HepG2 (cell line): ENCODE results near the gene GPR22. TPM values are rescaled to one million over a fixed set of nuclear protein-coding genes. Genes with fewer than 3 reads are reported as not detected.

ENCODE experiments used
- ATAC-seq: fragments of 200-7000 bp; cut with Tn5 transposase; 3 replicates; pipeline ENCODE4 v1.9.1; 2020; ENCODE audit warnings: mild to moderate bottlenecking, moderate library complexity
- BruUV-seq: library from RNA; stranded (reverse); fragments of 400-500 nt; replicated peaks from 2 replicates; lab custom pipeline; 2021; lab: Mats Ljungman, UMichigan
- CTCF ChIA-PET: fragments of 300-600 bp; formaldehyde crosslinking; extraction: SDS; loops from one replicate; lab custom pipeline; 2021; ENCODE audit warnings: low total read pairs, inconsistent platforms, low intra/inter-chr PET ratio; lab: Yijun Ruan, JAX
- POLR2A ChIA-PET: fragments of 350-600 bp; sonication (Branson Sonifier 250); formaldehyde crosslinking; loops from one replicate; lab custom pipeline; 2020; ENCODE audit warnings: antibody characterized with exemption, inconsistent platforms; lab: Yijun Ruan, JAX
- DNase-seq: peaks from one replicate; pipeline ENCODE4 v3.0.0-alpha.2; 2015; ENCODE audit warnings: low spot score
- FAIRE-seq: peaks from 3 replicates; lab custom pipeline; 2011; peaks lifted over from hg19 to GRCh38; lab: Jason Lieb, UNC
- H2AFZ ChIP-seq: one replicate; pipeline ENCODE4 v1.6.1; 2011; ENCODE audit warnings: low read length, inconsistent platforms
- H3K27ac ChIP-seq: fragments of 300-600 bp; 3 replicates; pipeline ENCODE4 v1.8.0; 2011; ENCODE audit warnings: mixed run types, mild to moderate bottlenecking, mixed read lengths, low read length, inconsistent platforms; ENCODE audit not compliant: insufficient read depth; ENCODE audit errors: extremely low read length
- H3K27me3 ChIP-seq, 2 experiments: fragments of 200-600 bp in 1 of 2; 2 replicates in 1 of 2; 3 replicates in 1 of 2; pipeline versions ENCODE4 v1.6.0 to v1.8.0; 2011; ENCODE audit warnings: low read length in 2 of 2, mild to moderate bottlenecking in 2 of 2, moderate library complexity in 2 of 2, inconsistent platforms in 1 of 2; ENCODE audit not compliant: insufficient read depth in 2 of 2, control insufficient read depth in 1 of 2
- H3K36me3 ChIP-seq, 2 experiments: fragments of 200-600 bp in 1 of 2; replicated peaks in 1 of 2; 2 replicates in 1 of 2; 3 replicates in 1 of 2; pipeline versions ENCODE4 v1.5.1 to v1.8.0; 2011; ENCODE audit warnings: low read length in 2 of 2, inconsistent platforms in 1 of 2; ENCODE audit not compliant: insufficient read depth in 2 of 2, control insufficient read depth in 1 of 2
- H3K4me1 ChIP-seq: 2 replicates; pipeline ENCODE4 v1.5.1; 2012; ENCODE audit warnings: low read length, inconsistent platforms; ENCODE audit not compliant: insufficient read depth
- H3K4me2 ChIP-seq: 2 replicates; pipeline ENCODE4 v1.6.0; 2011; ENCODE audit warnings: low read depth, low read length, inconsistent platforms
- H3K4me3 ChIP-seq, 3 experiments: fragments of 200-600 bp in 1 of 3; sonication (generic), shearing (Covaris generic) in 1 of 3; replicated peaks in 1 of 3; 2 replicates each; pipeline ENCODE4 v1.5.1; 2011 to 2016; ENCODE audit warnings: low read length in 3 of 3, inconsistent platforms in 2 of 3, low read depth in 2 of 3, mild to moderate bottlenecking in 2 of 3, control low read depth in 1 of 3, mixed read lengths in 1 of 3; ENCODE audit not compliant: insufficient read depth in 1 of 3
- H3K79me2 ChIP-seq: one replicate; pipeline ENCODE4 v1.6.1; 2011; ENCODE audit warnings: low read length, inconsistent platforms; ENCODE audit not compliant: insufficient read depth
- H3K9ac ChIP-seq: 2 replicates; pipeline ENCODE4 v1.6.0; 2011; ENCODE audit warnings: mild to moderate bottlenecking, low read depth, low read length, inconsistent platforms; ENCODE audit not compliant: insufficient read depth
- H3K9me3 ChIP-seq: 2 replicates; pipeline ENCODE4 v1.5.1; 2012; ENCODE audit warnings: mild to moderate bottlenecking, low read length
- H4K20me1 ChIP-seq: 2 replicates; pipeline ENCODE4 v1.6.0; 2011; ENCODE audit warnings: inconsistent platforms, mild to moderate bottlenecking, low read length, moderate library complexity; ENCODE audit not compliant: insufficient read depth
- HIC2 ChIP-seq: sonication (generic); formaldehyde crosslinking; IDR thresholded peaks from 2 replicates; pipeline ENCODE4 v1.9.0; 2022; ENCODE audit warnings: low read depth, missing genetic modification reagents
- PCBP2 ChIP-seq: fragments of 200-400 bp; formaldehyde crosslinking; optimal IDR thresholded peaks from 2 replicates; pipeline ENCODE3; 2018; ENCODE audit warnings: low read length, low read depth; ENCODE audit not compliant: poor library complexity, severe bottlenecking
- RAD21 ChIP-seq: fragments of 450-650 bp; formaldehyde crosslinking; IDR thresholded peaks from 2 replicates; pipeline ENCODE4 v1.5.0; 2020; ENCODE audit warnings: mild to moderate bottlenecking
- THAP9 ChIP-seq: sonication (generic); formaldehyde crosslinking; IDR thresholded peaks from 2 replicates; pipeline ENCODE4; 2020; ENCODE audit warnings: missing genetic modification reagents, mild to moderate bottlenecking, borderline replicate concordance
- ZNF136 ChIP-seq: sonication (generic); formaldehyde crosslinking; IDR thresholded peaks from 2 replicates; pipeline ENCODE4 v1.8.1; 2022; ENCODE audit warnings: low read depth, mild to moderate bottlenecking, moderate library complexity, missing genetic modification reagents
- ZNF576 ChIP-seq: sonication (generic); formaldehyde crosslinking; IDR thresholded peaks from 2 replicates; pipeline ENCODE4 v1.4.0; 2020; ENCODE audit warnings: mild to moderate bottlenecking, missing genetic modification reagents
- WGBS: methylation state at CpG from one replicate; pipeline ENCODE4 v1.1.6; 2017; ENCODE audit warnings: low lambda C conversion rate; 5-methylcytosine and 5-hydroxymethylcytosine counted together
- in situ Hi-C: cut with HindIII; loops from 2 replicates; pipeline ENCODE4 v1.10.0; 2017; ENCODE audit warnings: low pct_unique_long_range_greater_than_20kb; ENCODE audit not compliant: extremely low pct_ligation_motif_present
- intact Hi-C: fragments of 100-400 bp; cut with micrococcal nuclease; formaldehyde crosslinking; loops from one replicate; pipeline ENCODE4 v1.10.0; 2022; ENCODE audit not compliant: unreplicated experiment
- polyA plus RNA-seq, 8 experiments: library from polyadenylated mRNA; depleted of rRNA in 3 of 8; stranded (reverse) in 7 of 8; unstranded in 1 of 8; fragments of >200 nt; fragmentation: Illumina TruSeq in 4 of 8; extraction: Trizol in 4 of 8; gene quantifications; 2 replicates each; pipeline versions ENCODE4 v1.2.1 to v1.2.3, GENCODE V29; 2011 to 2016; ENCODE audit warnings: low read depth in 4 of 8, missing spikeins in 1 of 8, mixed read lengths in 1 of 8; ENCODE audit not compliant: insufficient read depth in 1 of 8
- total RNA-seq, 5 experiments: library from RNA; depleted of rRNA; stranded (reverse); fragments of >200 nt; fragmentation: Illumina TruSeq; extraction: Trizol; gene quantifications; 2 replicates each; pipeline ENCODE4 v1.2.3, GENCODE V29; 2016; ENCODE audit warnings: low read depth in 1 of 5

GPR22 gene
- total and polyA plus RNA-seq, 2 of the 13 experiments (the other 11 are each of a cell fraction or from before 2014, with no cell fraction given) = not detected

GRCh38 chr7:107432261-107432660 lies 37.6 kb upstream of the GPR22 start:
- TF ChIP-seq PCBP2 (no peak), ZNF136 (no peak), ZNF576 (no peak), THAP9 (CRISPR knock-in tag) (no peak), HIC2 (CRISPR knock-in tag) (no peak), RAD21 (CRISPR knock-in tag) (no peak)
- no peaks in the 10 kb centered on the region for H3K9me3 ChIP-seq
- no peaks in the 10 kb centered on the region for H4K20me1 ChIP-seq
- peaks cover 0 to 3% of the 10 kb centered on the region in 2 experiments; a peak in 1 of 5 replicates for H3K36me3 ChIP-seq
- no peaks in the 10 kb centered on the region for H3K27me3 ChIP-seq
- no peak for ATAC-seq
- no peak overlapping the region for H3K4me3 ChIP-seq
- ChIA-PET POLR2A (no interaction called here), CTCF (no interaction called here)
- no peak for DNase-seq
- H3K9ac ChIP-seq = no peak overlapping the region
- H3K4me2 ChIP-seq = no peak overlapping the region
- no peak overlapping the region for H3K27ac ChIP-seq
- in situ Hi-C loops = no loop called here
- no peaks in the 10 kb centered on the region for H3K79me2 ChIP-seq
- no peaks in the 10 kb centered on the region for H3K4me1 ChIP-seq
- BruUV-seq = no TSS peak
- FAIRE-seq = no peak
- intact Hi-C loops = no loop called here
- H2AFZ ChIP-seq = no peak overlapping the region
- WGBS = 96% methylated on average over 1 of the region's 1 CpG
